Peyer's patch (tissue), 4 donors: ENCODE data around the gene ABI3.

Experiments used
- CTCF ChIP-seq, 6 experiments: fragments of 450-650 bp in 4 of 6; fragments of 200-600 bp in 2 of 6; sonication (generic) in 1 of 6; IDR thresholded peaks; one replicate each; pipeline ENCODE4 v1.5.1; 2017 to 2019; ENCODE audit warnings: antibody characterized with exemption in 6 of 6, mild to moderate bottlenecking in 3 of 6, moderate library complexity in 1 of 6
- POLR2A ChIP-seq, 2 donors: fragments of 450-650 bp; IDR thresholded peaks; one replicate each; pipeline ENCODE4 v1.5.1; 2017; ENCODE audit warnings: antibody characterized with exemption in 2 of 2, mild to moderate bottlenecking in 2 of 2, moderate library complexity in 2 of 2

- TF ChIP-seq CTCF (IDR thresholded peaks at IDR 0.05) (no peak), POLR2A (IDR thresholded peaks at IDR 0.05) (no peak)
Observed at GRCh38 chr17:49183801-49184200, 26.7 kb upstream of the ABI3 start.
